GM12892 (cell line): ENCODE results near the gene MARK1.

Experiments used
- POLR2A ChIP-seq: IDR thresholded peaks from 2 replicates; pipeline ENCODE4 v1.6.1; 2011; ENCODE audit warnings: low read depth, low read length, control low read depth
- POLR2AphosphoS5 ChIP-seq: IDR thresholded peaks from 2 replicates; pipeline ENCODE4 v1.6.1; 2011; ENCODE audit warnings: low read depth, low read length, control low read depth
- TAF1 ChIP-seq: IDR thresholded peaks from 2 replicates; pipeline ENCODE4 v1.6.1; 2011; ENCODE audit warnings: low read depth, mild to moderate bottlenecking, control low read depth, low read length, borderline replicate concordance

DNA sequence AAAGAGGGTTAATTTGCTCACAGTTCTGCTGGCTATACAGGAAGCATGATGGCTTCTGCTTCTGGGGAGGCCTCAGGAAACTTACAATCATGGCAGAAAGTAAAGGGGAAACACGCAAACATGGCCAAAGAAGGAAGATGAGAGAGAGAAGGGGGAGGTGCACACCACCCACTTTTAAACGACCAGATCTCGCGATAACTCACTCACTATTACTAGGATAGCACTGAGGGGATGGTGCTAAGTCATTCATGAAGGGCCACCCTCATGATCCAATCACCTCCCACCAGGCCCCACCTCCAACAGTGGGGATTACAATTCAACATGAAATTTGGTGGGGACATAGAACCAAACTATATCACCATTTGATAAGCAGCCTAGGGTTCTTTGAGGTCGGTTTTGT lies 159.9 kb downstream of the MARK1 start:
- TF ChIP-seq POLR2A (no peak), POLR2AphosphoS5 (no peak), TAF1 (no peak)
